ENCODE data around the gene PPP3R2.
"Not testable (repeated sequence)": the region's sequence is repeated elsewhere in the genome, so short reads cannot be mapped to it uniquely, and the experiment has no call there.

The PPP3R2 gene

GRCh38 chr9:101591787-101592446 lies 2.9 kb downstream of the PPP3R2 start:
- Histone ChIP-seq H3K27ac (no peak overlapping the region), H3K4me3 (ENCODE audit: low read depth, low read length) (no peak overlapping the region), H3K36me3 (ENCODE audit: control insufficient read depth, insufficient read depth, low read length) (no peaks in the 10 kb centered on the region), H3K4me1 (no peaks in the 10 kb centered on the region), H3K9ac (no peak overlapping the region), H3K27me3 (ENCODE audit: control insufficient read depth, insufficient read depth, low read length) (no peaks in the 10 kb centered on the region), H3K4me2 (ENCODE audit: low read length) (no peak overlapping the region), H3K79me2 (no peaks in the 10 kb centered on the region), H2AFZ (no peak overlapping the region), H3K9me3 (ENCODE audit: control insufficient read depth, low read length) (no peaks in the 10 kb centered on the region)
- no peak for TF ChIP-seq CTCF (IDR thresholded peaks at IDR 0.05)

GRCh38 chr9:101590901-101591300 lies 3.9 kb downstream of the PPP3R2 start:
- Histone ChIP-seq H3K4me2 (ENCODE audit: low read length) (no peak overlapping the region), H2AFZ (no peak overlapping the region), H3K79me2 (no peaks in the 10 kb centered on the region), H3K4me3 (ENCODE audit: low read depth, low read length) (no peak overlapping the region), H3K9ac (no peak overlapping the region), H3K27ac (no peak overlapping the region), H3K36me3 (ENCODE audit: control insufficient read depth, insufficient read depth, low read length) (no peaks in the 10 kb centered on the region), H3K9me3 (ENCODE audit: control insufficient read depth, low read length) (no peaks in the 10 kb centered on the region), H3K4me1 (no peaks in the 10 kb centered on the region), H3K27me3 (ENCODE audit: control insufficient read depth, insufficient read depth, low read length) (no peaks in the 10 kb centered on the region)
- no peak for TF ChIP-seq CTCF (IDR thresholded peaks at IDR 0.05)

DNA sequence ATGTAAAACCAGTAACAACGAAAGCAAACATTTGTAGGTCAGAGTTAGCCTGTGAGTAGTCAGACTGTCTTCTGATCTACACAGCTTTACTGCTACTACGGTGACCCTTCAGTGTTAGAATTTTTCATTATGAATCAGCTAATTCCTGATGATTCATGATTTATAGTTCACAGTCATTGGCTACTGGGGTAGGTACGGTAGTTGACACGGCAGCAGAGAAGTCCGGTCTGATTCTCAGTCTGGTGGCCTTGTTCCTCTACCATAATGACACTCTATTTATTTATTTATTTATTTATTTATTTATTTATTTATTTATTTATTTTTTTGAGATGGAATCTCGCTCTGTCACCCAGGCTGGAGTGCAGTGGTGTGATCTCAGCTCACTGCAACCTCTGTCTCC lies 4.7 kb downstream of the PPP3R2 start:
- not testable (repeated sequence) for H3K36me3 ChIP-seq (ENCODE audit: control insufficient read depth, insufficient read depth, low read length); H3K79me2 ChIP-seq; H3K4me2 ChIP-seq (ENCODE audit: low read length); H3K9ac ChIP-seq; H3K27ac ChIP-seq; H3K4me3 ChIP-seq (ENCODE audit: low read depth, low read length); H3K9me3 ChIP-seq (ENCODE audit: control insufficient read depth, low read length); H3K4me1 ChIP-seq; H2AFZ ChIP-seq; H3K27me3 ChIP-seq (ENCODE audit: control insufficient read depth, insufficient read depth, low read length)

- no peak for TF ChIP-seq CTCF (IDR thresholded peaks at IDR 0.05)
- H3K36me3 ChIP-seq (ENCODE audit: control insufficient read depth, insufficient read depth, low read length), result no peaks in the 10 kb centered on the region
- H3K9ac ChIP-seq, result no peak overlapping the region
- no peak overlapping the region for H3K4me3 ChIP-seq (ENCODE audit: low read depth, low read length)
- H3K4me1 ChIP-seq, result no peaks in the 10 kb centered on the region
- H3K4me2 ChIP-seq (ENCODE audit: low read length), result no peak overlapping the region
- no peaks in the 10 kb centered on the region for H3K79me2 ChIP-seq
- H3K9me3 ChIP-seq (ENCODE audit: control insufficient read depth, low read length), result no peaks in the 10 kb centered on the region
- H2AFZ ChIP-seq, result no peak overlapping the region
- no peaks in the 10 kb centered on the region for H3K27me3 ChIP-seq (ENCODE audit: control insufficient read depth, insufficient read depth, low read length)
- no peak overlapping the region for H3K27ac ChIP-seq
These were observed 7.3 kb downstream of the PPP3R2 start for GRCh38 chr9:101587332-101588043.

- no peaks in the 10 kb centered on the region for H3K79me2 ChIP-seq
- H3K9me3 ChIP-seq (ENCODE audit: control insufficient read depth, low read length), result no peaks in the 10 kb centered on the region
- no peaks in the 10 kb centered on the region for H3K27me3 ChIP-seq (ENCODE audit: control insufficient read depth, insufficient read depth, low read length)
- H3K4me3 ChIP-seq (ENCODE audit: low read depth, low read length), result no peak overlapping the region
- H3K27ac ChIP-seq, result no peak overlapping the region
- no peak overlapping the region for H3K9ac ChIP-seq
- no peak overlapping the region for H2AFZ ChIP-seq
- no peak overlapping the region for H3K4me2 ChIP-seq (ENCODE audit: low read length)
- H3K4me1 ChIP-seq, result no peaks in the 10 kb centered on the region
- H3K36me3 ChIP-seq (ENCODE audit: control insufficient read depth, insufficient read depth, low read length), result no peaks in the 10 kb centered on the region
- TF ChIP-seq CTCF (IDR thresholded peaks at IDR 0.05), result no peak
These were observed 8.1 kb downstream of the PPP3R2 start for GRCh38 chr9:101586651-101587050.

Measured in parathyroid adenoma (tissue), 2 donors.